Cardiac fibroblast (primary cell): Measurements from ENCODE around the gene TET1.
A peak's percentile ranks its signal among the peaks of the same experiment; 100 is the strongest.
"Not testable (repeated sequence)": the region's sequence is repeated elsewhere in the genome, so short reads cannot be mapped to it uniquely, and the experiment has no call there.

ENCODE experiments used
- DNase-seq, 2 donors: peaks; one replicate each; pipeline versions ENCODE4 v3.0.0 to v3.0.0-alpha.2; 2010; ENCODE audit warnings: low read depth in 2 of 2
- H3K4me3 ChIP-seq, 2 donors: replicated peaks in 1 of 2; 1 replicate in 1 of 2; 2 replicates in 1 of 2; pipeline ENCODE4 v1.5.1; 2011; ENCODE audit warnings: low read depth in 2 of 2, low read length in 2 of 2, mild to moderate bottlenecking in 2 of 2, moderate library complexity in 1 of 2
- TF ChIP-seq, protein P1 (sequence below): IDR thresholded peaks from one replicate; pipeline ENCODE4 v1.5.1; 2011; ENCODE audit warnings: low read depth, mild to moderate bottlenecking, low read length, inconsistent platforms

TET1 gene

GRCh38 chr10:68560186-68560942, at the start of gene TET1:
Gene TET1, plus strand, starts transcription at chr10:68560337. Its CDS starts 12,002 bp downstream, at chr10:68572339.
- peak; percentile 52 to 71 for DNase-seq
- peak within 1 kb of the TSS; percentile 69 to 74 for H3K4me3 ChIP-seq
- TF ChIP-seq, protein P1, sequence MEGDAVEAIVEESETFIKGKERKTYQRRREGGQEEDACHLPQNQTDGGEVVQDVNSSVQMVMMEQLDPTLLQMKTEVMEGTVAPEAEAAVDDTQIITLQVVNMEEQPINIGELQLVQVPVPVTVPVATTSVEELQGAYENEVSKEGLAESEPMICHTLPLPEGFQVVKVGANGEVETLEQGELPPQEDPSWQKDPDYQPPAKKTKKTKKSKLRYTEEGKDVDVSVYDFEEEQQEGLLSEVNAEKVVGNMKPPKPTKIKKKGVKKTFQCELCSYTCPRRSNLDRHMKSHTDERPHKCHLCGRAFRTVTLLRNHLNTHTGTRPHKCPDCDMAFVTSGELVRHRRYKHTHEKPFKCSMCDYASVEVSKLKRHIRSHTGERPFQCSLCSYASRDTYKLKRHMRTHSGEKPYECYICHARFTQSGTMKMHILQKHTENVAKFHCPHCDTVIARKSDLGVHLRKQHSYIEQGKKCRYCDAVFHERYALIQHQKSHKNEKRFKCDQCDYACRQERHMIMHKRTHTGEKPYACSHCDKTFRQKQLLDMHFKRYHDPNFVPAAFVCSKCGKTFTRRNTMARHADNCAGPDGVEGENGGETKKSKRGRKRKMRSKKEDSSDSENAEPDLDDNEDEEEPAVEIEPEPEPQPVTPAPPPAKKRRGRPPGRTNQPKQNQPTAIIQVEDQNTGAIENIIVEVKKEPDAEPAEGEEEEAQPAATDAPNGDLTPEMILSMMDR, result no peak

DNA sequence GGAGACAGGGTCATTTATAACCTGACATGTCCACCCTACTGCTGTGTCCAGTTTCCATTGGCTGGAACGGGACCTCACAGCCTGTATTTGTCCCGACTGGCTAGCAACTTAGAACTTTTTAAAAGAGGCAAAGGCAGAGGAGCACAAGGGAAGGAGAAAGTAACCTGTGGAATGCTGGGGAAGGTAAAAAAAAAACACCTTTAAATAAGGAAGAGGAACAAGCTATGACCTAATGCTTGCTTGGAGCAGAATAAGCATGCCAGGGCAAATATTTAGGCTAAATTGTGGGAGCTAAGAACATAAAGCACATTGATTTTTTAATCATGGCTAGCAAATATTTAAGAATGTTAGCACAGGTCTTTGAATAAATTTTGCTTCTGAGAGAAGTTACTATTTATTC, 43.9 kb upstream of the TET1 start:
- not testable (repeated sequence) for H3K4me3 ChIP-seq, DNase-seq

DNA sequence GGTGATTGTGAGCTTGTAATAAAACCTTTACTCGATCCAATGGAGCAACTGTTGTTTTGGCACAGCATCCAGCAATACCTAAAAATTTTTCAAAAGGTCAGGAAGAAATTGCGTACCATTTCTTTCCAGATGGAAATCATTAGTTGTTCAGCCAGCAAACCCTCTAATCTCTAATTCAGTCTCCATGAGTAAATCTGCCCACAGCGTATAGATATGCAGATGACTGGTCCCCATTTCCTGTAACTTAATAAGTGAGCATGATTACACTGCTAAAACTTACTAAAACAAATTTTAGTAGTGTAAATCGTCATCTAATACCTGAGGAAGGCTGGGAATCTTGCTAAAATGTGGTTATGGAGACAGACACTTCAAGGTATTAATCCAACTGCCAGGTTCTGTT, 43.4 kb upstream of the TET1 start:
- DNase-seq, result peak; percentile 54 to 66
- H3K4me3 ChIP-seq, result no peak overlapping the region
- TF ChIP-seq, protein P1, result no peak

GRCh38 chr10:68517188-68517587, 42.9 kb upstream of the TET1 start:
- no peak overlapping the region for H3K4me3 ChIP-seq
- peak in 1 of 2 donors; percentile 16 for DNase-seq
- TF ChIP-seq, protein P1, result no peak

DNA sequence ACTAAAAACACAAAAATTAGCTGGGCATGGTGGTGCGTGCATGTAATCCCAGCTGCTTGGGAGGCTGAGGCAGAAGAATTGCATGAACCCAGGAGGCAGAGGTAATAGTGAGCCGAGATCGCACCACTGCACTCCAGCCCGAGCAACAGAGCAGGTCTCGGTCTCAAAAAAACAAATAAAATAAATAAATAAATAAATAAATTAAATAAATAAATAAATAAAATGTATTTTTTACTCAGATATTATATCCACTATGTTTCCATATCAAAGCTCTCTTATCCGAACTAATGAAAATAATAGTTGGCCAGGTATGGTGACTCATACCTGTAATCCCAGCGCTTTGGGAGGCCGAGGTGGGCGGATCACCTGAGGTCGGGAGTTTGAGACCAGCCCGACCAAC, 41.5 kb upstream of the TET1 start:
- not testable (repeated sequence) for H3K4me3 ChIP-seq, DNase-seq

DNA sequence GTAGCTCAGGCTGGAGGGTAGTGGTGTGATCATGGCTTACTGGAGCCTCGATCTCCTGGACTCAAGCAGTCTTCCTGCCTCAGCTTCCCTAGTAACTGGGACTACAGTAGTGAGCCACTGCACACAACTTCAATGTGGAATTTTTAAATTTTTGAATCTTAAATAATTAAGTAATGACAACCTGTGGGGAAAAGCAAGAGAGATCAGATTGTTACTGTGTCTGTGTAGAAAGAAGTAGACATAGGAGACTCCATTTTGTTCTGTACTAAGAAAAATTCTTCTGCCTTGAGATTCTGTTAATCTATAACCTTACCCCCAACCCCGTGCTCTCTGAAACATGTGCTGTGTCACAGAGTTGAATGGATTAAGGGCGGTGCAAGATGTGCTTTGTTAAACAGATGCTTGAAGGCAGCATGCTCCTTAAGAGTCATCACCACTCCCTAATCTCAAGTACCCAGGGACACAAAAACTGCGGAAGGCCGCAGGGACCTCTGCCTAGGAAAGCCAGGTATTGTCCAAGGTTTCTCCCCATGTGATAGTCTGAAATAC, 34.6 kb upstream of the TET1 start:
- DNase-seq, H3K4me3 ChIP-seq: not testable (repeated sequence)

- peak overlapping the region; percentile 71 to 82 for H3K4me3 ChIP-seq
- DNase-seq, result no peak
- TF ChIP-seq, protein P1, result no peak
These were observed 33.4 kb upstream of the TET1 start for GRCh38 chr10:68526634-68527307.

GRCh38 chr10:68536973-68537372, 23.2 kb upstream of the TET1 start:
- no peak overlapping the region for H3K4me3 ChIP-seq
- TF ChIP-seq, protein P1, result no peak
- DNase-seq, result no peak
